ENCODE data around the gene GDF11. TPM values are rescaled to one million over a fixed set of nuclear protein-coding genes. Genes with fewer than 3 reads are reported as not detected.

Gene GDF11
- total RNA-seq, 1 experiment from 2014 or later: 5.3 TPM

- ATAC-seq (no peak), DNase-seq (ENCODE audit: low read depth, low spot score) (no peak)
- Histone ChIP-seq H3K4me3 (replicated peaks in 1 of 2; ENCODE audit: low read depth in 1 of 2, low read length in 2 of 2) (no peak overlapping the region), H3K27ac (ENCODE audit: low read depth, low read length) (no peak overlapping the region), H3K4me1 (ENCODE audit: control insufficient read depth in 1 of 2, insufficient read depth in 2 of 2, low read length in 2 of 2) (no peaks in the 10 kb centered on the region), H3K36me3 (ENCODE audit: control insufficient read depth in 1 of 2, insufficient read depth in 2 of 2, low read length in 2 of 2) (peaks cover 44 to 59% of the 10 kb centered on the region in 2 experiments; a peak in 3 of 4 replicates), H3K4me2 (ENCODE audit: low read length) (no peak overlapping the region), H2AFZ (ENCODE audit: low read depth, low read length, poor library complexity, severe bottlenecking) (no peak overlapping the region), H3K9ac (ENCODE audit: low read length) (no peak overlapping the region), H3K9me3 (ENCODE audit: control insufficient read depth in 1 of 2, insufficient read depth in 1 of 2, low read depth in 1 of 2, low read length in 2 of 2) (no peaks in the 10 kb centered on the region), H3K27me3 (ENCODE audit: insufficient read depth, low read length) (no peaks in the 10 kb centered on the region), H3K79me2 (ENCODE audit: insufficient read depth, low read length) (peaks cover 39% of the 10 kb centered on the region), H3K9me2 (ENCODE audit: insufficient read depth) (no peaks in the 10 kb centered on the region), H4K20me1 (ENCODE audit: insufficient read depth) (peaks cover 6% of the 10 kb centered on the region; the same call in 1 of the 2 replicates)
- CTCF ChIA-PET: no interaction called here
- BruUV-seq (replicated peaks): no TSS peak
- no peak for TF ChIP-seq CTCF (IDR thresholded peaks at IDR 0.05 in 2 of 3, conservative IDR thresholded peaks at IDR 0.05 in 1 of 3; ENCODE audit: borderline replicate concordance in 1 of 3, insufficient read depth in 1 of 3, low read depth in 2 of 3, low read length in 2 of 3)
- TF ChIP-seq ZFX (IDR thresholded peaks at IDR 0.05): no peak
- no peak for TF ChIP-seq CEBPB (IDR thresholded peaks at IDR 0.05; ENCODE audit: low read depth)
- RAD21 ChIA-PET (ENCODE audit: low non-redundant PET in 1 of 2, low total read pairs in 2 of 2, uncharacterized antibody in 2 of 2, unreplicated experiment in 2 of 2): no interaction called here
- intact Hi-C loops (cut with micrococcal nuclease): no loop called here
- POLR2A ChIA-PET: no interaction called here
Measured at GRCh38 chr12:55788546-55788945, 45.6 kb downstream of the GDF11 start.

DNA sequence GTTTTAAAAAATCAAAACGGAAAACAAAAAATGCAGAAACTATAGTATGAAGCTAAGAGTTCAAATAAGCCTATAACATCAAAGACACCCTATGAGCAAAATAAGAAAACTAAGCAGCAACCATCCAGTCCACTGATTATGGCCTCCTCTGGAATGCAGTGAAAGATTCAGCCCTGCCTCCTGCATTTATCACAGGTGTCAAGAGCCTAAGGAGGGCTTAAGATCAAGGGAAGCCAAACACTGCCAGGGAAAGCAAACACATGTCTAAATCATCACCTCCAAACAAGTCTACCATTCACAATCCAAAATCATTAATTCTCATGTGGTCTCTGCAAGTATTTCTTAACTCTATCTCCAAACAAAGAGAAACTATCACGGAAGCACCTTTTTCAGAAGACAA is 46.2 kb downstream of the GDF11 start:
- H3K27ac ChIP-seq (ENCODE audit: low read depth, low read length): no peak overlapping the region
- intact Hi-C loops (cut with micrococcal nuclease): no loop called here
- peaks cover 48 to 59% of the 10 kb centered on the region in 2 experiments; a peak in 3 of 4 replicates for H3K36me3 ChIP-seq (ENCODE audit: control insufficient read depth in 1 of 2, insufficient read depth in 2 of 2, low read length in 2 of 2)
- no peak for ATAC-seq
- RAD21 ChIA-PET (ENCODE audit: low non-redundant PET in 1 of 2, low total read pairs in 2 of 2, uncharacterized antibody in 2 of 2, unreplicated experiment in 2 of 2): no interaction called here
- H3K79me2 ChIP-seq (ENCODE audit: insufficient read depth, low read length): peaks cover 39% of the 10 kb centered on the region
- no peaks in the 10 kb centered on the region for H3K27me3 ChIP-seq (ENCODE audit: insufficient read depth, low read length)
- H2AFZ ChIP-seq (ENCODE audit: low read depth, low read length, poor library complexity, severe bottlenecking): no peak overlapping the region
- no TSS peak for BruUV-seq (replicated peaks)
- CTCF ChIA-PET: no interaction called here
- H3K9me3 ChIP-seq (ENCODE audit: control insufficient read depth in 1 of 2, insufficient read depth in 1 of 2, low read depth in 1 of 2, low read length in 2 of 2): no peaks in the 10 kb centered on the region
- no peak for DNase-seq (ENCODE audit: low read depth, low spot score)
- no peak overlapping the region for H3K4me2 ChIP-seq (ENCODE audit: low read length)
- no peak overlapping the region for H3K9ac ChIP-seq (ENCODE audit: low read length)
- no peaks in the 10 kb centered on the region for H3K9me2 ChIP-seq (ENCODE audit: insufficient read depth)
- POLR2A ChIA-PET: no interaction called here
- H4K20me1 ChIP-seq (ENCODE audit: insufficient read depth): peaks cover 6% of the 10 kb centered on the region; the same call in 1 of the 2 replicates
- H3K4me1 ChIP-seq (ENCODE audit: control insufficient read depth in 1 of 2, insufficient read depth in 2 of 2, low read length in 2 of 2): no peaks in the 10 kb centered on the region
- no peak overlapping the region for H3K4me3 ChIP-seq (replicated peaks in 1 of 2; ENCODE audit: low read depth in 1 of 2, low read length in 2 of 2)
- TF ChIP-seq JUND (IDR thresholded peaks at IDR 0.05): no peak
- TF ChIP-seq CBX3 (IDR thresholded peaks at IDR 0.05; ENCODE audit: low read depth): no peak
- TF ChIP-seq ATF3 (IDR thresholded peaks at IDR 0.05): no peak
- no peak for TF ChIP-seq POLR2A (IDR thresholded peaks at IDR 0.05; ENCODE audit: borderline replicate concordance, extremely low read depth, insufficient read depth, insufficient read length)
- no peak for TF ChIP-seq CTCF (IDR thresholded peaks at IDR 0.05 in 2 of 3, conservative IDR thresholded peaks at IDR 0.05 in 1 of 3; ENCODE audit: borderline replicate concordance in 1 of 3, insufficient read depth in 1 of 3, low read depth in 2 of 3, low read length in 2 of 3)
- no peak for TF ChIP-seq ZBTB33 (IDR thresholded peaks at IDR 0.05; ENCODE audit: extremely low read depth, insufficient replicate concordance, low read length)
- no peak for TF ChIP-seq MAX (IDR thresholded peaks at IDR 0.05)
- TF ChIP-seq ZNF274 (IDR thresholded peaks at IDR 0.05; ENCODE audit: low read depth, low read length): no peak
- TF ChIP-seq EZH2phosphoT487 (IDR thresholded peaks at IDR 0.05; ENCODE audit: borderline replicate concordance): no peak
- TF ChIP-seq TCF7L2 (IDR thresholded peaks at IDR 0.05; ENCODE audit: borderline replicate concordance, extremely low read depth, insufficient read depth, insufficient read length): no peak
- no peak for TF ChIP-seq YY1 (IDR thresholded peaks at IDR 0.05; ENCODE audit: extremely low read depth, insufficient replicate concordance, low read depth, low read length)
- TF ChIP-seq SP1 (IDR thresholded peaks at IDR 0.05; ENCODE audit: low read depth): no peak
